WI38 (cell line): ENCODE data around the gene PTPRT.

Experiments
- H3K4me3 ChIP-seq: 2 replicates; pipeline ENCODE4 v1.5.1; 2011; ENCODE audit warnings: low read depth, mild to moderate bottlenecking, control low read depth, low read length
- TF ChIP-seq, protein P1 (sequence below): IDR thresholded peaks from 2 replicates; pipeline ENCODE4 v1.5.1; 2012; ENCODE audit warnings: low read depth, mild to moderate bottlenecking, control low read depth, low read length

PTPRT gene

GRCh38 chr20:42350521-42350920, 839.2 kb downstream of the PTPRT start:
- H3K4me3 ChIP-seq, result no peak overlapping the region
- TF ChIP-seq, protein P1, sequence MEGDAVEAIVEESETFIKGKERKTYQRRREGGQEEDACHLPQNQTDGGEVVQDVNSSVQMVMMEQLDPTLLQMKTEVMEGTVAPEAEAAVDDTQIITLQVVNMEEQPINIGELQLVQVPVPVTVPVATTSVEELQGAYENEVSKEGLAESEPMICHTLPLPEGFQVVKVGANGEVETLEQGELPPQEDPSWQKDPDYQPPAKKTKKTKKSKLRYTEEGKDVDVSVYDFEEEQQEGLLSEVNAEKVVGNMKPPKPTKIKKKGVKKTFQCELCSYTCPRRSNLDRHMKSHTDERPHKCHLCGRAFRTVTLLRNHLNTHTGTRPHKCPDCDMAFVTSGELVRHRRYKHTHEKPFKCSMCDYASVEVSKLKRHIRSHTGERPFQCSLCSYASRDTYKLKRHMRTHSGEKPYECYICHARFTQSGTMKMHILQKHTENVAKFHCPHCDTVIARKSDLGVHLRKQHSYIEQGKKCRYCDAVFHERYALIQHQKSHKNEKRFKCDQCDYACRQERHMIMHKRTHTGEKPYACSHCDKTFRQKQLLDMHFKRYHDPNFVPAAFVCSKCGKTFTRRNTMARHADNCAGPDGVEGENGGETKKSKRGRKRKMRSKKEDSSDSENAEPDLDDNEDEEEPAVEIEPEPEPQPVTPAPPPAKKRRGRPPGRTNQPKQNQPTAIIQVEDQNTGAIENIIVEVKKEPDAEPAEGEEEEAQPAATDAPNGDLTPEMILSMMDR, result no peak

GRCh38 chr20:42346189-42347170, 843.2 kb downstream of the PTPRT start:
- TF ChIP-seq, protein P1, result no peak
- H3K4me3 ChIP-seq, result no peak overlapping the region

DNA sequence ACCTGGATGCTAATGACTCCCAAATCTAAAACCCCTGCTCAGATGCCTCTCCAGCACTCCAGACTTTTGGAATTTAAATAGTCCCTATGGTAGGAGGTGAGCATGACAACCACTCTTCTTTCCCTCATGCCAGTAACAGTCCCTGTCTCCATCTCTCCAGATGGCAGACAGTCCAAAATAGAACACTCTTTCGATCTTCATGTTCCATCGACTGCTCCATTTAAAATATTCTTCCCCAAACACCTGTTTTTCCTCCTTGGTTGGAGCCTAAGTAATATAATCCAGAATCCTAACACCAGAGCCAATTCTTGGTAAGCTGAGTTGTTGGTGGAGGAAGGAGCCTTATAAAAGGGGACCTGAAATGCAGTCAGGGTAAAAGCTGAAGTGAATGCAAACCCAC, 848.1 kb downstream of the PTPRT start:
- TF ChIP-seq, protein P1, result no peak
- H3K4me3 ChIP-seq, result no peak overlapping the region

GRCh38 chr20:42340368-42340767, 849.3 kb downstream of the PTPRT start:
- TF ChIP-seq, protein P1, result no peak
- no peak overlapping the region for H3K4me3 ChIP-seq

DNA sequence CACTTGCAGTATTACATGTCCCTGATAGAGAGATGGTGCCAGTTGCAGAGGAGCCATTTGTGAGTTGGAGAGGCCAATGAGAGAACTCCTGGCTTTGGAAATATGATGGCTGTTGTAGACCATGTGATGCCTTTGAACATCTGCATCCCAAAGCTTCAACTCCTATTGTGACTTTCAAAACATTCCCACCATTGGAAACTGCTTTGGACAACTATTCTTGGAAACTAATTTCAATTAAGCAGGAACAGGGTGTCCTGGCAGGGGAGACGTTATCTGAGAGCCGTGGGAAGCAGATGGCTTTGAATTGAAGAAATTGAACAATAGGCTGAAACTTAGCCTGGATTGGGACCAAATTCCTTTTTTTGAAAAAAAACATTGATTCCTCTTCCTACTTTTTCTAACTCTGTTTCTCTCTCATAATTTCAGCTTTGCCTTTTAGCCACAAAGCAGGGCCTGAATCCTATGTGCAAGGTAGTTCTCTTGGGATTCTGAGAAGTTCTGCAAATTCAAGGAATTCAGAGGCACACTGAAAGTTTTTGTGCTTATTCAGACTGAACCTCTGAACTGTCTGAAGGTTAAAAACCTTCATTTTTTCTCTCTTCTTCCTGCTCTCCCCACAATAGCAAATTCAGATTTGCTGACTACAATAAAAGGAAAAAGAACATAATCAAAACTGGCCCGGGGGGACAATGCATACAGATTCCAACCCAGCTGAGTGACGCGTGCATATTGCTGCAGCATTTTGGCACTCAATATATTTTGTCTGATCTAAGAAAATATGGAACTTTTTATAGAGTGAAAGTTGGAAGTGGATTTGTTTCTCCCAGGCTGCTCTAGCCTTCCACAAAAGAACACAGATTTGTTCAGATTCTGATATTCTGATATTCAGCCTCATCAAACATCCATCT, 851.2 kb downstream of the PTPRT start:
- no peak overlapping the region for H3K4me3 ChIP-seq
- TF ChIP-seq, protein P1, result no peak

GRCh38 chr20:42336576-42336975, 853.1 kb downstream of the PTPRT start:
- TF ChIP-seq, protein P1, result no peak
- H3K4me3 ChIP-seq, result no peak overlapping the region
